Right lobe of liver (tissue), 6 donors: ENCODE data around the gene BAHD1. TPM values are rescaled to one million over a fixed set of nuclear protein-coding genes. Genes with fewer than 3 reads are reported as not detected.

Experiments
- ATAC-seq, 4 donors: fragments of 200-7000 bp; cut with Tn5 transposase; one replicate each; pipeline ENCODE4 v1.9.1; 2020; ENCODE audit warnings: mild to moderate bottlenecking in 4 of 4, moderate library complexity in 4 of 4
- DNase-seq, 3 donors: peaks; one replicate each; pipeline ENCODE4 v3.0.0-alpha.2; 2020
- H3K27ac ChIP-seq, 3 donors: fragments of 200-600 bp; one replicate each; pipeline ENCODE4 v1.8.0; 2022
- H3K27me3 ChIP-seq, 2 donors: fragments of 200-600 bp; one replicate each; pipeline ENCODE4 v1.8.0; 2022
- H3K36me3 ChIP-seq, 4 donors: fragments of 200-600 bp; sonication (generic) in 1 of 4; one replicate each; pipeline versions ENCODE4 v1.5.1 to v1.8.0; 2017 to 2022; ENCODE audit warnings: control low read depth in 1 of 4
- H3K4me1 ChIP-seq, 4 donors: fragments of 200-600 bp; sonication (generic) in 1 of 4; one replicate each; pipeline versions ENCODE4 v1.5.1 to v1.8.0; 2017 to 2022; ENCODE audit warnings: control low read depth in 1 of 4
- H3K4me3 ChIP-seq, 3 donors: fragments of 200-600 bp; one replicate each; pipeline ENCODE4 v1.8.0; 2022
- H3K9me3 ChIP-seq, 4 donors: fragments of 200-600 bp; sonication (generic) in 1 of 4; one replicate each; pipeline versions ENCODE4 v1.5.1 to v1.8.0; 2017 to 2022; ENCODE audit warnings: control low read depth in 1 of 4
- POLR2A ChIP-seq: fragments of 450-650 bp; IDR thresholded peaks from one replicate; pipeline ENCODE4 v1.6.1; 2017; ENCODE audit warnings: antibody characterized with exemption, mild to moderate bottlenecking
- WGBS: methylation state at CpG from one replicate; pipeline ENCODE4 v1.1.6; 2018; ENCODE audit warnings: low coverage, low lambda C conversion rate; ENCODE audit not compliant: insufficient coverage; ENCODE audit errors: missing lambda C conversion rate; 5-methylcytosine and 5-hydroxymethylcytosine counted together
- intact Hi-C, 2 donors: fragments of 100-400 bp; cut with DNase I; formaldehyde crosslinking; loops; one replicate each; pipeline versions ENCODE4 v1.11.2 to v1.14.1; 2022
- total RNA-seq, 6 experiments: library from RNA; depleted of rRNA in 2 of 6; stranded (reverse); fragments of >200 nt in 2 of 6; fragmentation: NEBNext Ultra II Directional in 3 of 6; extraction: Animal tissue kit (Norgen Biotek cat#: 25700) in 3 of 6; gene quantifications; one replicate each; pipeline versions ENCODE4 v1.1.0 to v1.2.4, GENCODE V29; 2016 to 2023
- TF ChIP-seq, protein P1 (sequence below), 4 donors: fragments of 200-600 bp in 3 of 4; fragments of 450-650 bp in 1 of 4; IDR thresholded peaks; one replicate each; pipeline versions ENCODE4 v1.5.1 to v1.8.0; 2016 to 2022; ENCODE audit warnings: antibody characterized with exemption in 4 of 4, mild to moderate bottlenecking in 2 of 4
- donor health status: DM: no; HTN: yes; CAD: no.
- donor health status: DM: no; HTN: no; CAD: no.
- donor health status: DM: no; HTN: no; CAD: no.
- donor health status: DM: no; HTN: yes; CAD: no.
- donor health status: DM: no; HTN: yes; CAD: no.

Gene BAHD1
- total RNA-seq, 6 experiments from 2014 or later: 6.5 to 10.5 (median 9.0) TPM

DNA sequence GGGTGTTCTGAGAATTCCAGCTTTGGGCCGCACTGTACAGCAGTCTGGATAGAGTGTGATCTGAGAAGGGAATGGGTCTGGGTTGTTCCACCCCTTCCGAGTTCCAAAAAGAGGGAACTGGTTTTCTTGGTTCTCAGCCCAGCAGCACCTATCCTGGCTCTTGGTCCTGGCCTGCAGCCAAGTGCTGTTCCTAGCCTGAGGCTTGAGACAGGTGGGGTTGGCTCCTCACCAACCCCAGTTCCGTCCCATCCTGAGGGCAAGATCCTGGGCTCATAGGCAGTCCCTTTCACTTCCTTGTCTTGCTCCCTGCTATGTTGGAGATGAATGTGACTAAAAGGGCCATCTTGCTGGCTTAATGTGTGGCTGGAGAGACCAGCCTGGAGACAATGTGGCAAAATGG, 20.0 kb upstream of the BAHD1 start:
- H3K4me3 ChIP-seq: no peak overlapping the region
- H3K9me3 ChIP-seq: no peaks in the 10 kb centered on the region
- ATAC-seq (peak; percentile 31 to 58 (median 53)), DNase-seq (peak; percentile 65 to 84 (median 79))
- H3K27me3 ChIP-seq: no peaks in the 10 kb centered on the region
- 15% methylated on average over 3 of the region's 3 CpGs for WGBS
- peaks cover 0 to 22% (median 8%) of the 10 kb centered on the region in 4 donors for H3K4me1 ChIP-seq
- intact Hi-C loops: loop anchor here in 1 of 2 donors (10.0 kb wide), 1 partner anchor 76 kb away; the partner anchor contains the start of gene CCDC9B
- peak overlapping the region in 1 of 3 donors; percentile 12 for H3K27ac ChIP-seq
- H3K36me3 ChIP-seq: peaks cover 0 to 25% (median 12%) of the 10 kb centered on the region in 4 donors
- TF ChIP-seq, protein P1, sequence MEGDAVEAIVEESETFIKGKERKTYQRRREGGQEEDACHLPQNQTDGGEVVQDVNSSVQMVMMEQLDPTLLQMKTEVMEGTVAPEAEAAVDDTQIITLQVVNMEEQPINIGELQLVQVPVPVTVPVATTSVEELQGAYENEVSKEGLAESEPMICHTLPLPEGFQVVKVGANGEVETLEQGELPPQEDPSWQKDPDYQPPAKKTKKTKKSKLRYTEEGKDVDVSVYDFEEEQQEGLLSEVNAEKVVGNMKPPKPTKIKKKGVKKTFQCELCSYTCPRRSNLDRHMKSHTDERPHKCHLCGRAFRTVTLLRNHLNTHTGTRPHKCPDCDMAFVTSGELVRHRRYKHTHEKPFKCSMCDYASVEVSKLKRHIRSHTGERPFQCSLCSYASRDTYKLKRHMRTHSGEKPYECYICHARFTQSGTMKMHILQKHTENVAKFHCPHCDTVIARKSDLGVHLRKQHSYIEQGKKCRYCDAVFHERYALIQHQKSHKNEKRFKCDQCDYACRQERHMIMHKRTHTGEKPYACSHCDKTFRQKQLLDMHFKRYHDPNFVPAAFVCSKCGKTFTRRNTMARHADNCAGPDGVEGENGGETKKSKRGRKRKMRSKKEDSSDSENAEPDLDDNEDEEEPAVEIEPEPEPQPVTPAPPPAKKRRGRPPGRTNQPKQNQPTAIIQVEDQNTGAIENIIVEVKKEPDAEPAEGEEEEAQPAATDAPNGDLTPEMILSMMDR (IDR thresholded peaks at IDR 0.05): no peak
- TF ChIP-seq POLR2A: no peak

DNA sequence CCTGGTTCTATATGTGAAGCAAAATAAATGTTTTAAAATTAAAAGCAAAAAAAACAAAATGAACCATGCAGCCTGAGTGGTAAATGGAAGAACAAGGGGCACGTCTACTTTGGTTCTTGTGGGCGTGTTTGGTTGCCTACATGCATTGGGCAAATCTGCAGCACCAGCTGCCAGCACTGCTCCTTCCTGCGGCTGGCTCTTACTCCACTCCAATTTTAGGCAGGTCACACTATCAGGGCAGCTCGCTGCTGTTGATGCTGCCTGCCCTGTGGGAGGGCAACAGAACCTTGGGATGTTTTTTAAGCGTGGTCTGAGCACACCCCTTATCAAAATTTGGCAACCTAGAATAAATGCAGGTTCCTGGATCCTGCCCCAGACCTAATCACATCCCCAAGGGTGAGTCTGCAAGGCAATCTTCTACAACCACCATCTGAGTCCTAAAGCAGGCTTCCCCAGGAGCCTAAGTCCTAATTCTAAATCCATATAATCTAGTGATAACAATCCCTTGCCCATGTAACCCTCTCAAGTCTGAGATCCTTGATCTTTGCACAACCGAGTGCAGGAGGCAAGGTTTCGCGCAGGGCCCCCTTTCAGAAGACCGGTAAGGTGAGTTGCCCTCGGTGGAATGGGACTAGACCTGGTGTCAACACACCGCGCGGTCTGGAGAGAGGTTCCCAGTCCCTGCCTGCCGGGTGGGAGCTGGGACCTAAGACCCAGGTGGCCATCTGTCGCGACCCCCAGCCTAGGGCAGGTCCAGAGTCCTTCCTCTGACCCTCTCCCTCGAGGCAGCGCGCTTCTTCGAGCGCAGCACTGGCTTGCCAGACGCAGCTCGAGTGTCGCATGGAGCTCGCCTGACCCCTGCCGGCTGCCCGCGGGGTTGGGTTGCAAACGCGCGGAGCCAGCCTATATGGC, 19.3 kb upstream of the BAHD1 start:
- no peak overlapping the region for H3K4me3 ChIP-seq
- peaks cover 0 to 22% (median 8%) of the 10 kb centered on the region in 4 donors for H3K4me1 ChIP-seq
- H3K36me3 ChIP-seq: peaks cover 0 to 18% (median 8%) of the 10 kb centered on the region in 4 donors
- no peaks in the 10 kb centered on the region for H3K27me3 ChIP-seq
- 12% methylated on average over 12 of the region's 31 CpGs for WGBS
- intact Hi-C loops: loop anchor here in 1 of 2 donors (10.0 kb wide), 1 partner anchor 77 kb away; the partner anchor contains the start of gene CCDC9B
- ATAC-seq: peak; percentile 90 to 94 (median 92)
- no peak overlapping the region for H3K27ac ChIP-seq
- TF ChIP-seq, protein P1 (IDR thresholded peaks at IDR 0.05): peak; percentile 85 to 98 (median 94)
- peak; percentile 28 for TF ChIP-seq POLR2A
- H3K9me3 ChIP-seq: no peaks in the 10 kb centered on the region
- peak; percentile 85 to 88 (median 85) for DNase-seq

DNA sequence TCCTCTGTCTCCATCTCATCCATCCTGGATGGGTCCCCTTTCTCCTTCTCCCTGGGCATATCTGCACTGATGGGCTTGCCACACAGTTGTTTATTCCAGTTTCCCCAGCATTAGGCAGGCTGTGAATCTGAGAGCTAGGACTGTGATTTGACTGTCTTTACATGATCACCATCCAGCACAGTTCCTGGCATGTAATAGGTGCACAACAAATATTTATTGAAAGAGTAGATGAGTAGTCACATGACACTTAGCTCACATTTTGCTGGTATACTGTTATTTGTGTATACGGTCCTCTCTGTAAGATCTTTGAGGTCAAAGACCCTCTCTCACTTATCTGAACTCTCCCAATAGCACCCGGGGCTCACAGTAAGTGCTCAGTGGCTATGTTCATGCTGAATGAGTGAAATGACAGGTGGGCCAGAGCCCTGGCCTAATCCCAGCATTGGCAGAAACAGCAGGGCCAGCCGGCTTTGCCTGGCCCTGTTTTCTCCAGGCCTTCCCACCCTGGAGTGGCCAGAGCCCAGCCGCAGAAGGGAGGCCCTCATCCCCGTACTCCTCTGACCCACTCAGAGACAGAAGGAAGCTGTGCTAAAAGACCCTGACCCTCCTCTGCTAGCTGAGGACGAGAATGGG, 16.2 kb upstream of the BAHD1 start:
- H3K4me1 ChIP-seq: peaks cover 0 to 22% (median 8%) of the 10 kb centered on the region in 4 donors
- H3K4me3 ChIP-seq: no peak overlapping the region
- TF ChIP-seq POLR2A: no peak
- TF ChIP-seq, protein P1 (IDR thresholded peaks at IDR 0.05): no peak
- H3K27ac ChIP-seq: no peak overlapping the region
- DNase-seq: no peak
- no peaks in the 10 kb centered on the region for H3K9me3 ChIP-seq
- ATAC-seq: no peak
- WGBS: 88% methylated on average over 1 of the region's 6 CpGs
- H3K27me3 ChIP-seq: no peaks in the 10 kb centered on the region
- no peaks in the 10 kb centered on the region for H3K36me3 ChIP-seq
- intact Hi-C loops: loop anchor here in 1 of 2 donors (10.0 kb wide), 1 partner anchor 80 kb away; the partner anchor contains the start of gene CCDC9B

DNA sequence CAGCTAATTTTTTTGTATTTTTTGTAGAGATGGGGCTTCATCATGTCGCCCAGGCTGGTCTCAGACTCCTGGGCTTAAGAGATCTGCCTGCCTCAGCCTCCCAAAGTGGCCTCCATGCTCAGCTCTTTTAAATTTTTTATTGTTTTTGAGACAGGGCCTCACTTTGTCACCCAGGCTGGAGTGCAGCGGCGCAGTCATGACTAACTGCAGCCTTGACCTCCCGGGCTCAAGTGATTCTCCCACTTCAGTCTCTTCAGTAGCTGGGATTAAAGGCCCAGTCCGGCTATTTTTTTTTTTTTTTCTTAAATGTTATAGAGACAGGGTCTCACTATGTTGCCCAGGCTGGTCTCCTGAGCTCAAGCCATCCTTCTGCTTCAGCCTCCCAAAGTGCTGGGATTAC, 15.1 kb upstream of the BAHD1 start:
- no peaks in the 10 kb centered on the region for H3K36me3 ChIP-seq
- H3K27ac ChIP-seq: no peak overlapping the region
- H3K4me1 ChIP-seq: peaks cover 0 to 12% (median 3%) of the 10 kb centered on the region in 4 donors
- ATAC-seq: no peak
- no peak for DNase-seq
- H3K27me3 ChIP-seq: no peaks in the 10 kb centered on the region
- no peak overlapping the region for H3K4me3 ChIP-seq
- 95% methylated on average over 5 of the region's 5 CpGs for WGBS
- H3K9me3 ChIP-seq: no peaks in the 10 kb centered on the region
- TF ChIP-seq, protein P1 (IDR thresholded peaks at IDR 0.05): no peak
- TF ChIP-seq POLR2A: no peak
- intact Hi-C loops: loop anchor here in 1 of 2 donors (10.0 kb wide), 1 partner anchor 81 kb away; the partner anchor contains the start of gene CCDC9B
